Activated T-helper 2 cell treated with anti-CD3 and anti-CD28 coated beads, Interferon-gamma antibody, Interleukin-2, Interleukin-4, amounts not matched to agents 10 μg/mL and 5 μg/mL and 100 μg/mL, durations not matched to agents 14 hours and 24 hours and 36 hours (primary cell): Measurements from ENCODE around the gene TRPM8. TPM values are rescaled to one million over a fixed set of nuclear protein-coding genes. Genes with fewer than 3 reads are reported as not detected.
"Not testable (repeated sequence)": the region's sequence is repeated elsewhere in the genome, so short reads cannot be mapped to it uniquely, and the experiment has no call there.

ENCODE experiments used
- DNase-seq: peaks from one replicate; pipeline ENCODE4 v3.0.0; 2021; ENCODE audit warnings: low spot score
- H3K27ac Mint-ChIP-seq: one replicate; pipeline ENCODE4 v1.8.0; 2021; ENCODE audit warnings: mixed read lengths
- H3K27me3 Mint-ChIP-seq: one replicate; pipeline ENCODE4 v1.8.0; 2021; ENCODE audit warnings: low read depth, mixed read lengths
- H3K36me3 Mint-ChIP-seq: one replicate; pipeline ENCODE4 v1.8.0; 2021; ENCODE audit warnings: low read depth, mixed read lengths
- H3K4me1 Mint-ChIP-seq: one replicate; pipeline ENCODE4 v1.8.0; 2021; ENCODE audit warnings: low read depth, mixed read lengths
- H3K4me3 Mint-ChIP-seq: one replicate; pipeline ENCODE4 v1.8.0; 2021; ENCODE audit warnings: low read depth, mild to moderate bottlenecking, moderate library complexity, mixed read lengths
- H3K9me3 Mint-ChIP-seq: one replicate; pipeline ENCODE4 v1.8.0; 2021; ENCODE audit warnings: mixed read lengths
- intact Hi-C: fragments of 100-400 bp; cut with micrococcal nuclease; formaldehyde crosslinking; loops from one replicate; pipeline ENCODE4 v1.15.1; 2023
- total RNA-seq: library from RNA; stranded (reverse); gene quantifications from 2 replicates; pipeline ENCODE4 v1.2.3, GENCODE V29; 2022

Gene TRPM8
- total RNA-seq = not detected in 2 replicates

DNA sequence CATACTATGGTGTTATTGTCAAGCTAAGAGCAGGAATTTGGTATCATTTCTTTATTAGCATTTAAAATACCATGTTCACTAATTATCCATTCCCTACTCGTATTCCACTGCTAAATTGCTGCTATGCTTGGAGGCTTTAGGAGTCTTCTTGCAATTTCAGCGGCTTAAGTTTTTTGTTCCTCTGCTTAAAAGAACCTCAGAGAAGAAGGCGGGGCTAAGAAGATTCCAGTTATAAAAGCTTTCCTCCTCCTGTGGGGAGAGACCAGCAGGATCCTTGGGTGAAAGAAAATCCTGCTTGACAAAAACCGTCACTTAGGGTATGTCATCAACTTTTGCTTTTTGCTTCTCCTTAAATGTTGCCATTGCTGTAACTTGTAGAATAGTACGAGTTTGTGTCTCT is at the start of gene TRPM8:
TSS of gene TRPM8 (plus strand) at position 258 of the 400 bp plus-strand sequence. CDS start 9,165 bp downstream, outside the sequence.
- no peaks in the 10 kb centered on the region for H3K9me3 Mint-ChIP-seq
- H3K36me3 Mint-ChIP-seq = no peaks in the 10 kb centered on the region
- no peak within 1 kb of the TSS for H3K27ac Mint-ChIP-seq
- peaks cover 9% of the 10 kb centered on the region for H3K4me1 Mint-ChIP-seq
- intact Hi-C loops = no loop called here
- no peak for DNase-seq
- no peak within 1 kb of the TSS for H3K4me3 Mint-ChIP-seq
- peaks cover 14% of the 10 kb centered on the region for H3K27me3 Mint-ChIP-seq

DNA sequence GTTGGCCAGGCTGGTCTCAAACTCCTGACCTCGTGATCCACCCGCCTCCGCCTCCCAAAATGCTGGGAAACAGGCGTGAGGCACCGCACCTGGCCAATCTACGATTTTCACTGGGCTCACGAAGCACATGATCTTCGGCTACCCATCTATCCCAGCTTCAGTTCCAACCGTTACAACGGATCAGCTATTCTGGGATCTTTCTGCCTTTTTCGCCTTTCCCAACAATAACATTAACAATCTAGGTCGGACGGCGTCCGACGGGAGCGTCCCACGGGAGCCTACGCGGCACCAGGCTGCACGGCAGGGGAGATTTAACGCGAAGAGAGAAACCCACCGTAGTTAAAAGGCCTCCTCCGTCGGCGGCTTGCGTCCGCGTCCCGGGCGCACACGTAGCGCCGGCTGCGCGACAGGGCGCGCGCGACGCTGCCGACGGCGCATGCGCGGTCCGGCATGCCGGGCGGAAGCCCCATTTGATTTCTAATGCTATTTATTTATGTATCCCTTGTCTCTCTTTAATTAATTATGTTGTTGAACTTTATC is 49.1 kb upstream of the TRPM8 start, which contains the start of gene MSL3B:
TSS of gene MSL3B (minus strand) at position 394 of the 540 bp plus-strand sequence.
- peaks cover 29% of the 10 kb centered on the region for H3K36me3 Mint-ChIP-seq
- H3K27ac Mint-ChIP-seq = peak within 1 kb of the TSS; percentile 82
- peaks cover 19% of the 10 kb centered on the region for H3K4me1 Mint-ChIP-seq
- peak within 1 kb of the TSS; percentile 88 for H3K4me3 Mint-ChIP-seq
- H3K27me3 Mint-ChIP-seq = peaks cover 24% of the 10 kb centered on the region
- intact Hi-C loops = loop anchor here (1.0 to 5.0 kb wide), 2 partner anchors 14 to 629 kb away; partner anchors contain the start of genes ARL4C and HJURP
- peaks cover 17% of the 10 kb centered on the region for H3K9me3 Mint-ChIP-seq
- peak; percentile 47 for DNase-seq

GRCh38 chr2:233871432-233871831 is 45.7 kb upstream of the TRPM8 start:
- Mint-ChIP-seq H3K27ac (no peak overlapping the region), H3K27me3 (peaks cover 29% of the 10 kb centered on the region), H3K36me3 (peaks cover 15% of the 10 kb centered on the region), H3K9me3 (peaks cover 25% of the 10 kb centered on the region), H3K4me3 (no peak overlapping the region), H3K4me1 (peaks cover 8% of the 10 kb centered on the region)
- intact Hi-C loops = no loop called here
- no peak for DNase-seq

GRCh38 chr2:233872125-233872524 is 45.0 kb upstream of the TRPM8 start:
- DNase-seq, H3K36me3 Mint-ChIP-seq, H3K27ac Mint-ChIP-seq, H3K4me1 Mint-ChIP-seq, H3K4me3 Mint-ChIP-seq, intact Hi-C loops: not testable (repeated sequence)
- peaks cover 29% of the 10 kb centered on the region for H3K27me3 Mint-ChIP-seq
- peaks cover 25% of the 10 kb centered on the region for H3K9me3 Mint-ChIP-seq

GRCh38 chr2:233882353-233882752 is 34.8 kb upstream of the TRPM8 start:
- Mint-ChIP-seq H3K9me3 (peaks cover 30% of the 10 kb centered on the region), H3K36me3 (no peaks in the 10 kb centered on the region), H3K4me3 (no peak overlapping the region), H3K4me1 (no peaks in the 10 kb centered on the region), H3K27me3 (peaks cover 18% of the 10 kb centered on the region), H3K27ac (no peak overlapping the region)
- DNase-seq = no peak
- intact Hi-C loops = no loop called here

GRCh38 chr2:233892793-233893192 is 24.4 kb upstream of the TRPM8 start:
- Mint-ChIP-seq H3K4me3 (no peak overlapping the region), H3K36me3 (no peaks in the 10 kb centered on the region), H3K9me3 (no peaks in the 10 kb centered on the region), H3K27me3 (peaks cover 28% of the 10 kb centered on the region), H3K4me1 (no peaks in the 10 kb centered on the region), H3K27ac (no peak overlapping the region)
- intact Hi-C loops = no loop called here
- no peak for DNase-seq

DNA sequence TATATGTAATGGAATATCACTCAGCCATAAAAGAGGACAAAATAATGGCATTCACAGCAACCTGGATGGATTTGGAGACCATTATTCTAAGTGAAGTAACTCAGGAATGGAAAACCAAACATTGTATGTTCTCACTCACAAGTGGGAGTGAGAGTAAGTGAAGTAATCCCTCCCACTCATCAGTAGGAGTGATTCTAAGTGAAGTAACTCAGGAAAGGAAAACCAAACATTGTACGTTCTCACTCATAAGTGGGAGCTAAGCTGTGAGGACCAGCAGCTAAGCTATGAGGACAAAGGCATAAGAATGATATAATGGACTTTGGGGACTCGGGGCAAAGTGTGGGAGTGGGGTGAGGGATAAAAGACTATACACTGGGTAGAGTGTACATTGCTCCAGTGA is 20.9 kb upstream of the TRPM8 start:
- intact Hi-C loops, DNase-seq, H3K9me3 Mint-ChIP-seq, H3K27ac Mint-ChIP-seq, H3K36me3 Mint-ChIP-seq, H3K4me1 Mint-ChIP-seq, H3K4me3 Mint-ChIP-seq: not testable (repeated sequence)
- peaks cover 29% of the 10 kb centered on the region for H3K27me3 Mint-ChIP-seq

DNA sequence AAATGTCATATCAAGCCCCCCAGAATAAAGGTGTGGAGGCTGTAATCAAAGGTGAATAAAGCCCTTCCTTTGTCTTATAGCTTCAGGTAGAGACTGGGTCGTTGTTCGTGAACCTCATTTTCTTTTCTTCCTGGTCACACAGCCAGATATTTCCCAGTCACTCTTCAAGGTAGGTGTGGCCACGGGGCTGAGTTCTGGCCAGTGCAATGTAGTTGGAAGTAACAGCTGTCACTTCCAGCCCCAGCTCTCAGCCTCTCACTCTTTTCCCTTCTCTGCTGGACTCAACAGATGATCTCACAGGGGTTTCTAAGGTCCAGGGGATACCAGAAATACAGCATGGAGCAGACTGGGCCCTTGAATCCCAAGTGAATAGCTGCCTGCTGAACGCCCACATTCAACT is 15.8 kb upstream of the TRPM8 start:
- no peak for DNase-seq
- Mint-ChIP-seq H3K4me3 (no peak overlapping the region), H3K27ac (no peak overlapping the region), H3K27me3 (peaks cover 13% of the 10 kb centered on the region), H3K9me3 (no peaks in the 10 kb centered on the region), H3K36me3 (no peaks in the 10 kb centered on the region), H3K4me1 (peaks cover 5% of the 10 kb centered on the region)
- intact Hi-C loops = no loop called here

DNA sequence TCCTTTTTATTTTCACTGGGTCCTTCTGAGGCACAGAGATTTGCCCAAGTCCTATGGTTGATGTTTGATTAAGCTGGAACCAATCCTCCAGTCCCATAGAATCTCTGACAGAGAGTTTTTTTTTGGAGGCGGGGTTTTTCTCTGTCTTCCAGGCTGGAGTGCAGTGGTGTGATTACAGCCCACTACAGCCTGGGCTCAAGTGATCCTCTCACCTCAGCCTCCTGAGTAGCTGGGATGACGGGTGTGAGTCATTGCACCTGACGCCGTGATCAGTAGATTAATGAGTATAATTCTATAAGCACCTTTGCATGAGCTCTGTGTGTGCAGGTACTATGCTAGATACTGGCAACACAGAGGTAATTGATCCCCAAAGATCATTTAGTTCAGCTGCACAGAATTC is 15.3 kb upstream of the TRPM8 start:
- Mint-ChIP-seq H3K9me3 (no peaks in the 10 kb centered on the region), H3K4me1 (peaks cover 5% of the 10 kb centered on the region), H3K27me3 (peaks cover 13% of the 10 kb centered on the region), H3K27ac (no peak overlapping the region), H3K4me3 (no peak overlapping the region), H3K36me3 (no peaks in the 10 kb centered on the region)
- no peak for DNase-seq
- intact Hi-C loops = no loop called here

GRCh38 chr2:233905945-233906344 is 11.2 kb upstream of the TRPM8 start:
- Mint-ChIP-seq H3K4me1 (no peaks in the 10 kb centered on the region), H3K36me3 (no peaks in the 10 kb centered on the region), H3K4me3 (no peak overlapping the region), H3K27me3 (peaks cover 5% of the 10 kb centered on the region), H3K27ac (no peak overlapping the region), H3K9me3 (no peaks in the 10 kb centered on the region)
- intact Hi-C loops = no loop called here
- DNase-seq = no peak

DNA sequence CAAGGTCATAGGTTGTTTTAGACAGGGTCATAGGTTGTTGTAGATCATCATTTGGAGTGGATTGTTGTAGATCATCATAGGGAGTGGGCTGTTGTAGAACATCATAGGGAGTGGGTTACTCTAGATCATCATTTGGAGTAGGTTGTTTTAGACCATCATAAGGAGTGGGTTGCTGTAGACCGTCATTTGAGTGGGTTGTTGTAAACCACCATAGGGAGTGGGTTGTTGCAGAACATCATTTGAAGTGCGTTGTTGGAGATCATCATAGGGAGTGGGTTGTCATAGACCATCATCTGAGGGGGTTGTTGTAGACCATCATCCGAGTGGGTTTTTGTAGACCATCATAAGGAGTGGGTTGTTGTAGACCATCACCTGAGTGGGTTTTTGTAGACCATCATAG is 9.5 kb upstream of the TRPM8 start:
- DNase-seq = no peak
- no peaks in the 10 kb centered on the region for H3K4me1 Mint-ChIP-seq
- no peak overlapping the region for H3K4me3 Mint-ChIP-seq
- intact Hi-C loops = no loop called here
- H3K9me3 Mint-ChIP-seq = no peaks in the 10 kb centered on the region
- H3K27ac Mint-ChIP-seq = no peak overlapping the region
- H3K36me3 Mint-ChIP-seq = no peaks in the 10 kb centered on the region
- peaks cover 3% of the 10 kb centered on the region for H3K27me3 Mint-ChIP-seq

DNA sequence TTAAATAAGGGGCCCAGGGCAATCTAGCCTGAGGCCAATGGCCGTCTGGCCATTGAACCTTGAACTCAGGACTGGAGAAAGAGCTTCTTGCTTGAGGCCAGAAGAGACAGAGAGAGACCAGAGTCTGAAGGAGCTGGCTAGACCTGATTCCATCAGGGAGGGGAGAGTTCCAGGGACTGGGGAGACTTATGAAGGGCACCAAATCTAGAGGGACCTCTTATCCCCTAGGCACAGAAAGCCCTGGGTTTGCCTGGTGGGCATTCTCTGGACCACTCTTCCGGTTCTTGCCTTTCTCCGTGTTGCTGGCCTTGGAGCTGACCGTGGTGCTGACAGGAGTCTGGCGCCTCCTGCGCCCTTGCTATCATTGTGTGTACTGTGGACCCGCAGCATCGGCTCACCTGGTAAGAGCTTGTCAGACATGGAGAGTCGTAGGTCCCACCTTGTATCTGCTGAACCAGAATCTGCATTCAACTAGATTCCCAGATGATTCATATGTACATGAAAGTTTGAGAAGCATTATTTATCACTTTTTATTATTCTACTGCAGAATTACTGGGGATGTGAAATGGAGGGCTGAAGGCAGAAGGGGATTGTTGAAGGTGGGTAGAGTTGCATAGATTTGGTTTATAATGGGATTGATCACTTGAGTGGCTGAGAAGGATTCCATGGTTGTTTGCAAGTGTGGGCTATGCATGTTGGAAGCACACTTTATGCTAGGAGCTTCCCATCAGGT is 4.3 kb upstream of the TRPM8 start:
- no peaks in the 10 kb centered on the region for H3K9me3 Mint-ChIP-seq
- no peaks in the 10 kb centered on the region for H3K36me3 Mint-ChIP-seq
- intact Hi-C loops = no loop called here
- no peak overlapping the region for H3K27ac Mint-ChIP-seq
- DNase-seq = no peak
- H3K4me3 Mint-ChIP-seq = no peak overlapping the region
- H3K4me1 Mint-ChIP-seq = no peaks in the 10 kb centered on the region
- peaks cover 10% of the 10 kb centered on the region for H3K27me3 Mint-ChIP-seq

- Mint-ChIP-seq H3K27ac (no peak overlapping the region), H3K36me3 (no peaks in the 10 kb centered on the region), H3K4me1 (peaks cover 6% of the 10 kb centered on the region), H3K4me3 (no peak overlapping the region), H3K27me3 (peaks cover 11% of the 10 kb centered on the region), H3K9me3 (no peaks in the 10 kb centered on the region)
- intact Hi-C loops = no loop called here
- DNase-seq = no peak
Observed at GRCh38 chr2:233915128-233915527, 2.0 kb upstream of the TRPM8 start.
